H9 (cell line): ENCODE measurements around the gene DENND1A. TPM values are rescaled to one million over a fixed set of nuclear protein-coding genes. Genes with fewer than 3 reads are reported as not detected.

Experiments
- DNase-seq: peaks from one replicate; pipeline ENCODE4 v3.0.0-alpha.2; 2017
- H2AFZ ChIP-seq: one replicate; pipeline ENCODE4 v1.6.1; 2013; ENCODE audit warnings: mild to moderate bottlenecking, low read length, control low read depth, moderate library complexity
- H2AK5ac ChIP-seq: 2 replicates; pipeline ENCODE4 v1.6.1; 2013; ENCODE audit warnings: low read length, control low read depth, mixed read lengths; ENCODE audit not compliant: insufficient read length
- H2BK120ac ChIP-seq: one replicate; pipeline ENCODE4 v1.6.1; 2013; ENCODE audit warnings: low read depth, mild to moderate bottlenecking, low read length, control low read depth, inconsistent platforms; ENCODE audit not compliant: poor library complexity, severe bottlenecking
- H2BK12ac ChIP-seq: 2 replicates; pipeline ENCODE4 v1.6.1; 2013; ENCODE audit warnings: low read length, control low read depth, mixed read lengths, low read depth; ENCODE audit not compliant: insufficient read length
- H2BK15ac ChIP-seq: 2 replicates; pipeline ENCODE4 v1.6.1; 2013; ENCODE audit warnings: low read depth, low read length, control low read depth
- H2BK20ac ChIP-seq: one replicate; pipeline ENCODE4 v1.6.1; 2013; ENCODE audit warnings: low read depth, mild to moderate bottlenecking, low read length, control low read depth, inconsistent platforms; ENCODE audit not compliant: poor library complexity, severe bottlenecking
- H2BK5ac ChIP-seq: 2 replicates; pipeline ENCODE4 v1.6.1; 2013; ENCODE audit warnings: low read length, control low read depth, mixed read lengths; ENCODE audit not compliant: insufficient read length
- H3K14ac ChIP-seq: 2 replicates; pipeline ENCODE4 v1.6.1; 2013; ENCODE audit warnings: low read length, control low read depth; ENCODE audit not compliant: insufficient read depth
- H3K18ac ChIP-seq: 2 replicates; pipeline ENCODE4 v1.6.1; 2013; ENCODE audit warnings: low read depth, mild to moderate bottlenecking, mixed read lengths, low read length, control low read depth; ENCODE audit not compliant: insufficient read length
- H3K23ac ChIP-seq: 2 replicates; pipeline ENCODE4 v1.6.1; 2013; ENCODE audit warnings: low read length, control low read depth, mixed read lengths, low read depth; ENCODE audit not compliant: insufficient read length
- H3K23me2 ChIP-seq: 2 replicates; pipeline ENCODE4 v1.6.1; 2013; ENCODE audit warnings: low read depth, mild to moderate bottlenecking, mixed read lengths, low read length, control low read depth; ENCODE audit not compliant: insufficient read length, poor library complexity, severe bottlenecking
- H3K27ac ChIP-seq: 2 replicates; pipeline ENCODE4 v1.5.1; 2013; ENCODE audit warnings: low read length, control low read depth, mixed read lengths, low read depth; ENCODE audit not compliant: insufficient read length
- H3K27me3 ChIP-seq: 2 replicates; pipeline ENCODE4 v1.6.1; 2013; ENCODE audit warnings: low read length, control low read depth, inconsistent platforms; ENCODE audit not compliant: insufficient read depth
- H3K4ac ChIP-seq: 2 replicates; pipeline ENCODE4 v1.6.1; 2013; ENCODE audit warnings: low read depth, mild to moderate bottlenecking, control low read depth, inconsistent platforms, low read length, moderate library complexity
- H3K4me1 ChIP-seq: 2 replicates; pipeline ENCODE4 v1.6.1; 2013; ENCODE audit warnings: low read length, control low read depth, inconsistent platforms; ENCODE audit not compliant: insufficient read depth
- H3K4me2 ChIP-seq: 2 replicates; pipeline ENCODE4 v1.6.1; 2013; ENCODE audit warnings: low read length, control low read depth, mixed read lengths; ENCODE audit not compliant: insufficient read length, insufficient read depth
- H3K56ac ChIP-seq: 2 replicates; pipeline ENCODE4 v1.6.1; 2013; ENCODE audit warnings: low read depth, mild to moderate bottlenecking, mixed read lengths, low read length, control low read depth; ENCODE audit not compliant: insufficient read length
- H3K79me1 ChIP-seq: 2 replicates; pipeline ENCODE4 v1.6.1; 2013; ENCODE audit warnings: low read depth, mild to moderate bottlenecking, moderate library complexity, low read length, control low read depth, inconsistent platforms; ENCODE audit not compliant: insufficient read depth, poor library complexity, severe bottlenecking
- H3K79me2 ChIP-seq: 2 replicates; pipeline ENCODE4 v1.6.1; 2013; ENCODE audit warnings: low read length, control low read depth, inconsistent platforms; ENCODE audit not compliant: insufficient read depth
- H3K9ac ChIP-seq: 2 replicates; pipeline ENCODE4 v1.6.1; 2013; ENCODE audit warnings: low read length, control low read depth, mixed read lengths; ENCODE audit not compliant: insufficient read length; ENCODE audit errors: extremely low read depth
- H3K9me3 ChIP-seq: one replicate; pipeline ENCODE4 v1.6.1; 2013; ENCODE audit warnings: low read depth, low read length, inconsistent platforms; ENCODE audit not compliant: control insufficient read depth
- H3T11ph ChIP-seq: one replicate; pipeline ENCODE4 v1.6.1; 2013; ENCODE audit warnings: mild to moderate bottlenecking, low read length, control low read depth, inconsistent platforms
- H4K20me1 ChIP-seq: one replicate; pipeline ENCODE4 v1.6.1; 2013; ENCODE audit not compliant: control insufficient read depth, insufficient read length, insufficient read depth
- H4K5ac ChIP-seq: 2 replicates; pipeline ENCODE4 v1.6.1; 2013; ENCODE audit warnings: low read depth, mild to moderate bottlenecking, mixed read lengths, low read length, control low read depth; ENCODE audit not compliant: insufficient read length
- H4K8ac ChIP-seq: replicated peaks from 2 replicates; pipeline ENCODE4 v1.6.1; 2013; ENCODE audit warnings: low read length, control low read depth, mixed read lengths, low read depth; ENCODE audit not compliant: insufficient read length
- H4K91ac ChIP-seq: 2 replicates; pipeline ENCODE4 v1.6.1; 2013; ENCODE audit warnings: low read depth, mild to moderate bottlenecking, moderate library complexity, mixed read lengths, low read length, control low read depth; ENCODE audit not compliant: insufficient read length
- H3K27ac Mint-ChIP-seq, 3 experiments: 2 replicates in 2 of 3; 3 replicates in 1 of 3; pipeline ENCODE4 v1.8.0; 2020 to 2021; ENCODE audit warnings: mixed read lengths in 3 of 3, mild to moderate bottlenecking in 1 of 3, moderate library complexity in 1 of 3
- H3K27me3 Mint-ChIP-seq: 2 replicates; pipeline ENCODE4 v1.8.0; 2021; ENCODE audit warnings: low read depth, mild to moderate bottlenecking, moderate library complexity, mixed read lengths
- H3K36me3 Mint-ChIP-seq, 3 experiments: 2 replicates in 2 of 3; 3 replicates in 1 of 3; pipeline ENCODE4 v1.8.0; 2020 to 2021; ENCODE audit warnings: low read depth in 3 of 3, mixed read lengths in 3 of 3; ENCODE audit not compliant: insufficient read depth in 1 of 3
- H3K4me1 Mint-ChIP-seq, 2 experiments: 2 replicates each; pipeline ENCODE4 v1.8.0; 2020; ENCODE audit warnings: mixed read lengths in 2 of 2
- H3K4me3 Mint-ChIP-seq, 2 experiments: 2 replicates in 1 of 2; 3 replicates in 1 of 2; pipeline ENCODE4 v1.8.0; 2020 to 2021; ENCODE audit warnings: mild to moderate bottlenecking in 2 of 2, mixed read lengths in 2 of 2, moderate library complexity in 1 of 2
- H3K9me3 Mint-ChIP-seq, 2 experiments: 2 replicates in 1 of 2; 3 replicates in 1 of 2; pipeline ENCODE4 v1.8.0; 2020; ENCODE audit warnings: mild to moderate bottlenecking in 2 of 2, mixed read lengths in 2 of 2, moderate library complexity in 1 of 2
- WGBS: extraction: QIAGEN DNeasy Blood & Tissue Kit; methylation state at CpG from one replicate; pipeline ENCODE4 v1.1.7; 2013; ENCODE audit warnings: missing lambda C conversion rate, low lambda C conversion rate, mixed read lengths; ENCODE audit not compliant: insufficient read length; ENCODE audit errors: extremely low coverage; 5-methylcytosine and 5-hydroxymethylcytosine counted together
- total RNA-seq: library from RNA; stranded (reverse); gene quantifications from 2 replicates; pipeline ENCODE4 v1.2.1, GENCODE V29; 2021
- TF ChIP-seq, protein P1 (sequence below): fragments of 200-600 bp; sonication (generic); conservative IDR thresholded peaks from 3 replicates; pipeline ENCODE4 v1.8.0; 2021; ENCODE audit warnings: antibody characterized with exemption, mild to moderate bottlenecking

DENND1A gene
- total RNA-seq, 1 experiment from 2014 or later = 20.4 TPM

- no peak overlapping the region for H2AFZ ChIP-seq
- H3K27ac Mint-ChIP-seq = no peak overlapping the region
- no peaks in the 10 kb centered on the region for H3K23me2 ChIP-seq
- no peak overlapping the region for H3K4me2 ChIP-seq
- peaks cover 4 to 9% of the 10 kb centered on the region in 2 experiments; a peak in 2 of 4 replicates for H3K4me1 Mint-ChIP-seq
- no peak overlapping the region for H3K9ac ChIP-seq
- no peak overlapping the region for H2BK15ac ChIP-seq
- H2BK20ac ChIP-seq = no peak overlapping the region
- TF ChIP-seq, protein P1, sequence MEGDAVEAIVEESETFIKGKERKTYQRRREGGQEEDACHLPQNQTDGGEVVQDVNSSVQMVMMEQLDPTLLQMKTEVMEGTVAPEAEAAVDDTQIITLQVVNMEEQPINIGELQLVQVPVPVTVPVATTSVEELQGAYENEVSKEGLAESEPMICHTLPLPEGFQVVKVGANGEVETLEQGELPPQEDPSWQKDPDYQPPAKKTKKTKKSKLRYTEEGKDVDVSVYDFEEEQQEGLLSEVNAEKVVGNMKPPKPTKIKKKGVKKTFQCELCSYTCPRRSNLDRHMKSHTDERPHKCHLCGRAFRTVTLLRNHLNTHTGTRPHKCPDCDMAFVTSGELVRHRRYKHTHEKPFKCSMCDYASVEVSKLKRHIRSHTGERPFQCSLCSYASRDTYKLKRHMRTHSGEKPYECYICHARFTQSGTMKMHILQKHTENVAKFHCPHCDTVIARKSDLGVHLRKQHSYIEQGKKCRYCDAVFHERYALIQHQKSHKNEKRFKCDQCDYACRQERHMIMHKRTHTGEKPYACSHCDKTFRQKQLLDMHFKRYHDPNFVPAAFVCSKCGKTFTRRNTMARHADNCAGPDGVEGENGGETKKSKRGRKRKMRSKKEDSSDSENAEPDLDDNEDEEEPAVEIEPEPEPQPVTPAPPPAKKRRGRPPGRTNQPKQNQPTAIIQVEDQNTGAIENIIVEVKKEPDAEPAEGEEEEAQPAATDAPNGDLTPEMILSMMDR = no peak
- H3K27me3 ChIP-seq = no peaks in the 10 kb centered on the region; the same call in 1 of the 2 replicates
- H4K8ac ChIP-seq = no peak overlapping the region
- no peak overlapping the region for H3K56ac ChIP-seq
- no peak overlapping the region for H3T11ph ChIP-seq
- H3K18ac ChIP-seq = no peak overlapping the region
- H3K9me3 ChIP-seq = peaks cover 30% of the 10 kb centered on the region
- H4K91ac ChIP-seq = no peak overlapping the region
- no peak overlapping the region for H3K4ac ChIP-seq
- H4K5ac ChIP-seq = no peak overlapping the region
- H3K79me1 ChIP-seq = no peaks in the 10 kb centered on the region
- DNase-seq = no peak
- H3K27me3 Mint-ChIP-seq = no peaks in the 10 kb centered on the region
- no CpG with 5 or more reads among the region's 4 CpGs for WGBS
- H2BK120ac ChIP-seq = no peak overlapping the region
- H3K79me2 ChIP-seq = peaks cover 3% of the 10 kb centered on the region
- no peak overlapping the region for H2AK5ac ChIP-seq
- H2BK12ac ChIP-seq = no peak overlapping the region
- H3K27ac ChIP-seq = no peak overlapping the region
- H3K4me3 Mint-ChIP-seq = no peak overlapping the region
- no peaks in the 10 kb centered on the region for H3K4me1 ChIP-seq
- H4K20me1 ChIP-seq = no peaks in the 10 kb centered on the region
- H3K36me3 Mint-ChIP-seq = peaks cover 35 to 47% (median 40%) of the 10 kb centered on the region in 3 experiments
- H3K9me3 Mint-ChIP-seq = peaks cover 35 to 49% of the 10 kb centered on the region in 2 experiments
- no peak overlapping the region for H2BK5ac ChIP-seq
- no peak overlapping the region for H3K14ac ChIP-seq
- no peak overlapping the region for H3K23ac ChIP-seq
Measured at GRCh38 chr9:123723135-123723875, 206.6 kb downstream of the DENND1A start.
